GM12892 (cell line): ENCODE data around the gene C2CD4D.

Experiments used
- POLR2A ChIP-seq: IDR thresholded peaks from 2 replicates; pipeline ENCODE4 v1.6.1; 2011; ENCODE audit warnings: low read depth, low read length, control low read depth
- POLR2AphosphoS5 ChIP-seq: IDR thresholded peaks from 2 replicates; pipeline ENCODE4 v1.6.1; 2011; ENCODE audit warnings: low read depth, low read length, control low read depth

DNA sequence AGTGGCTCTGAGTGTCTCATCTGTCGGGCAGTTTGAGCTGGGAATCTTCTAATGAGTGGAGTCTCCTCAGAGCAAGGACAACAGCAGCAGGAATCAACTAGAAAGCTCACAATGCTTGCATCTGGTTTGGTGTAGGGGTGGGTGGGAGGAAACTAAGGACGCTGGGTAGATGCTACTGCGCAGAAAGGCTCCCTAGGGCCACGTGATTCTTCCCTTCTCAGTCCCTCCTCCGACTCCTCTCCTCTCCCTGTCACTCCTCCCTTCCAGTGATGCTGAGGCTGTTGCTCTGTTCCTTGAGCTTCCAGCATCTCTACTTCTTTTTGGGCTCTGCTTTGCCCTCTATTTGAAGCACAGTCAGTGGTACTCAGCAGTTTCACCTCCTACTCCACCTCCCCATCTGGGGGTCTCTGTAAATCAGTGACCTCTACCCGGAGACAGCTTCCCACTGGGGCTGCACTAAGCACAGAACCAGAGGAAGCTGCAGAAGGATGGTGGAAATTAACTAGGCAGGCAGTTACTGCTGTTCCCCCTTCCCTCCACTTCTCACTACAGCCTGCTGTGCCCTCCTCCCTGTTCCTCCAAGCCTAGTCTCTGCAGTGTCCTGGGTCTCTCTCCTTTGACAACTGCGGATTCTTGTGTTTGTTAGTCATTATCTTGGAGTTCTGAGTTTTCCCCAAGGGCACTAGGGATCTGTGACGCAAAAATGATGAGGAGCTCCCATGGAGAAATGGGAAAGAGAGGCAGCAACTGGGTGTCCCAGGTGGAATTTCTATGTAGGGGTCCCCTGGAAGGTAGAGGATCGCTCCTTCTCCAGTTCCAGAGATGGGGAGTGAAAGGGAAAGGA is 40.2 kb downstream of the C2CD4D start:
- TF ChIP-seq POLR2AphosphoS5 (no peak), POLR2A (no peak)
